ENCODE data around the gene TTC29. TPM values are rescaled to one million over a fixed set of nuclear protein-coding genes. Genes with fewer than 3 reads are reported as not detected.

The TTC29 gene
- total RNA-seq, 1 experiment from 2014 or later: not detected

DNA sequence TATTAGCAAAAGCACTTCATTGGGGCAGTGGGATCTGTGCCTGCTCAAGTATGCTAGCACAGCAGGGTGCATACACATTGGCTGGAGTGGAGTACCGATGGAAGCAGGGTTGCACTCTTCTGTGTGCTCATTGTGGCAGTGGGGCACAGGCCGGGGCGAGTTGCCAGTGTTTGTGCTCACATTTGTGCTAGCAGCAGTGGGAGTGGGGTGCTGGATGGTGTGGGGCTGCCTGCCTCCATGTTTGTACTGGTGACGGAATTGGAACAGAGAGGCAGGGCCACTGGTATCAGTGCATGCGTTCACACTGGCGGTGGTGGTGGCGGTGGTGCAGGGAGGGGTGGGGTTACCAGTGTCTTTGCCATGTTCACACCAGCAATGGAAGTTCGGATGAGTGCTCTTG, 169.0 kb downstream of the TTC29 start:
- Mint-ChIP-seq H3K27ac (ENCODE audit: unreplicated experiment) (no peak overlapping the region), H3K4me1 (ENCODE audit: low read depth, unreplicated experiment) (no peaks in the 10 kb centered on the region), H3K27me3 (ENCODE audit: insufficient read depth, unreplicated experiment) (peaks cover 3% of the 10 kb centered on the region), H3K9me3 (ENCODE audit: unreplicated experiment) (no peaks in the 10 kb centered on the region), H3K4me3 (ENCODE audit: unreplicated experiment) (no peak overlapping the region), H3K36me3 (ENCODE audit: insufficient read depth, unreplicated experiment) (no peaks in the 10 kb centered on the region)
- no peaks in the 10 kb centered on the region for H3K27me3 ChIP-seq (replicated peaks; ENCODE audit: control insufficient read depth, insufficient read depth, low read length)
- BruUV-seq (replicated peaks): no TSS peak
- intact Hi-C loops (cut with micrococcal nuclease; ENCODE audit: unreplicated experiment): no loop called here
- no peak overlapping the region for H3K4me3 ChIP-seq (ENCODE audit: low read depth, low read length)
- TF ChIP-seq, protein P1, sequence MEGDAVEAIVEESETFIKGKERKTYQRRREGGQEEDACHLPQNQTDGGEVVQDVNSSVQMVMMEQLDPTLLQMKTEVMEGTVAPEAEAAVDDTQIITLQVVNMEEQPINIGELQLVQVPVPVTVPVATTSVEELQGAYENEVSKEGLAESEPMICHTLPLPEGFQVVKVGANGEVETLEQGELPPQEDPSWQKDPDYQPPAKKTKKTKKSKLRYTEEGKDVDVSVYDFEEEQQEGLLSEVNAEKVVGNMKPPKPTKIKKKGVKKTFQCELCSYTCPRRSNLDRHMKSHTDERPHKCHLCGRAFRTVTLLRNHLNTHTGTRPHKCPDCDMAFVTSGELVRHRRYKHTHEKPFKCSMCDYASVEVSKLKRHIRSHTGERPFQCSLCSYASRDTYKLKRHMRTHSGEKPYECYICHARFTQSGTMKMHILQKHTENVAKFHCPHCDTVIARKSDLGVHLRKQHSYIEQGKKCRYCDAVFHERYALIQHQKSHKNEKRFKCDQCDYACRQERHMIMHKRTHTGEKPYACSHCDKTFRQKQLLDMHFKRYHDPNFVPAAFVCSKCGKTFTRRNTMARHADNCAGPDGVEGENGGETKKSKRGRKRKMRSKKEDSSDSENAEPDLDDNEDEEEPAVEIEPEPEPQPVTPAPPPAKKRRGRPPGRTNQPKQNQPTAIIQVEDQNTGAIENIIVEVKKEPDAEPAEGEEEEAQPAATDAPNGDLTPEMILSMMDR (IDR thresholded peaks at IDR 0.05; ENCODE audit: insufficient read depth in 1 of 2, low read depth in 1 of 2, low read length in 1 of 2, severe bottlenecking in 1 of 2, unreplicated experiment in 1 of 2): no peak
- no peaks in the 10 kb centered on the region for H3K9me3 ChIP-seq
- POLR2A ChIA-PET: no interaction called here
- DNase-seq: no peak
- no peaks in the 10 kb centered on the region for H3K4me1 ChIP-seq
- no peaks in the 10 kb centered on the region for H3K36me3 ChIP-seq (ENCODE audit: control insufficient read depth, insufficient read depth, low read length)
- CTCF ChIA-PET: no interaction called here

DNA sequence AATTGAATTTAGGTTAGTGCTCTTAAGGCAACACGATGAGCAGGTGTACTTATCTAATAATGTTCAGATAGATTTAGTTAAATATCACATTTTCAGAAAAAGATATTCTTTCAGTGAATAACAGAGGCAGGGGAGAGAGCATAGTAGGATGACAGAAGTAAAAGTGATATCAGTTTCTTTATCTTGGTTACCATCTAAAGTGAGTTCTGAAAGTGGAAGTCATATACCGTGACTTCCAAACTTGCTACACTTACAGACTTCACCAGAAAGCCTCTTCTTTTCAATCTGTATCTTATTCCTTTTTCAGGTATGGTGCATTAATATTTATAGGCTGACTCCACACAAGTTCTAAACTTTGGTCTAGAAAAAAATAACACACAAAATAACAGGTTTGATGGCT, 182.1 kb downstream of the TTC29 start:
- no peaks in the 10 kb centered on the region for H3K36me3 Mint-ChIP-seq (ENCODE audit: insufficient read depth, unreplicated experiment)
- Histone ChIP-seq H3K27me3 (replicated peaks; ENCODE audit: control insufficient read depth, insufficient read depth, low read length) (no peaks in the 10 kb centered on the region), H3K4me1 (no peaks in the 10 kb centered on the region), H3K4me3 (ENCODE audit: low read depth, low read length) (no peak overlapping the region), H3K9me3 (no peaks in the 10 kb centered on the region), H3K36me3 (ENCODE audit: control insufficient read depth, insufficient read depth, low read length) (no peaks in the 10 kb centered on the region)
- no peak for DNase-seq
- no peaks in the 10 kb centered on the region for H3K9me3 Mint-ChIP-seq (ENCODE audit: unreplicated experiment)
- CTCF ChIA-PET: no interaction called here
- H3K27me3 Mint-ChIP-seq (ENCODE audit: insufficient read depth, unreplicated experiment): peaks cover 3% of the 10 kb centered on the region
- no TSS peak for BruUV-seq (replicated peaks)
- TF ChIP-seq, protein P1 (IDR thresholded peaks at IDR 0.05; ENCODE audit: insufficient read depth in 1 of 2, low read depth in 1 of 2, low read length in 1 of 2, severe bottlenecking in 1 of 2, unreplicated experiment in 1 of 2): no peak
- intact Hi-C loops (cut with micrococcal nuclease; ENCODE audit: unreplicated experiment): no loop called here
- no peak overlapping the region for H3K4me3 Mint-ChIP-seq (ENCODE audit: unreplicated experiment)
- H3K4me1 Mint-ChIP-seq (ENCODE audit: low read depth, unreplicated experiment): no peaks in the 10 kb centered on the region
- no peak overlapping the region for H3K27ac Mint-ChIP-seq (ENCODE audit: unreplicated experiment)
- POLR2A ChIA-PET: no interaction called here

DNA sequence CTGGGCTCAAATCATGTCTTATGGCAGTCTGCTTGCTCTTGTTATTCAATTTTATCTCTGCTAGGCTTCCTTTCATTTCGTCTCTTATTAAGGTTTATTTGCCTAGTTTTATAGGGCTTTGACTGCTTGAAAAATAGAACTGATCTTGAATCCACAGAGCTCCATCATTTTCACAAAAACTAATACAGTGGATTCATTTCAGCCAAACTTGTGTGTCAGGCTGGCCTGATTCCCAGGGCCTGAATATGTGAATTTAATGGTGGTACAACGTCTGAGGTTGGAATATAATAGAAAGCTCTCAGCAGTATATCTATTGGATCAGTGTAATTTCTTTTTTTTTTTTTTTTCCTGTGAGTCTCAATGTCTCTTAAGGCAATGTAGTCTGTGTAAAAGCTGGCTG, 183.6 kb downstream of the TTC29 start:
- CTCF ChIA-PET: no interaction called here
- no TSS peak for BruUV-seq (replicated peaks)

More for the DNA sequence above, 183.6 kb downstream of the TTC29 start:
- Histone ChIP-seq H3K4me1 (no peaks in the 10 kb centered on the region), H3K9me3 (no peaks in the 10 kb centered on the region), H3K36me3 (ENCODE audit: control insufficient read depth, insufficient read depth, low read length) (no peaks in the 10 kb centered on the region), H3K4me3 (ENCODE audit: low read depth, low read length) (no peak overlapping the region), H3K27me3 (replicated peaks; ENCODE audit: control insufficient read depth, insufficient read depth, low read length) (no peaks in the 10 kb centered on the region)
- Mint-ChIP-seq H3K4me3 (ENCODE audit: unreplicated experiment) (no peak overlapping the region), H3K36me3 (ENCODE audit: insufficient read depth, unreplicated experiment) (no peaks in the 10 kb centered on the region), H3K9me3 (ENCODE audit: unreplicated experiment) (no peaks in the 10 kb centered on the region), H3K27ac (ENCODE audit: unreplicated experiment) (no peak overlapping the region), H3K4me1 (ENCODE audit: low read depth, unreplicated experiment) (no peaks in the 10 kb centered on the region), H3K27me3 (ENCODE audit: insufficient read depth, unreplicated experiment) (no peaks in the 10 kb centered on the region)
- intact Hi-C loops (cut with micrococcal nuclease; ENCODE audit: unreplicated experiment): no loop called here
- POLR2A ChIA-PET: no interaction called here
- no peak for DNase-seq
- TF ChIP-seq, protein P1 (IDR thresholded peaks at IDR 0.05; ENCODE audit: insufficient read depth in 1 of 2, low read depth in 1 of 2, low read length in 1 of 2, severe bottlenecking in 1 of 2, unreplicated experiment in 1 of 2): no peak
